ENCODE results near the gene EXT2.

Gene EXT2

DNA sequence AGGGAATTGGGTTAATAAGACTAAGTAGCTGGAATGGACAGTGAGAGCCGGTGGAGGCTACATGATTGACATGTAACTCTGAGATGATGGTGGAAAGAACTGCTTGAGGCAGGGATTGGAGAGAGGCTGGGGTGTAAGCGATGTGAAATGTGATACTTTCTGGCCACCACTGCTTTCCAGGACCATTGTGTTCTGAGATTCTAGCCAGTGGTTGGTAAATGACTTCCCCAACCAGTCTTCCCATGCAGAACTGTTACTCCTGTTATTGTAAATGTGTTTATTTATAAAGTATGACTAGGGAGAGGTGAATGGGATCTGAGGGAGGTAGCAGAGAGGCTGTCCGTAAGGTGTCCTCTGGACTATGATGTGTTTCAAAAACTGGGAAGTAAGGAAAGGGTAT lies 18.1 kb downstream of the EXT2 start:
- H3K9me3 ChIP-seq (replicated peaks in 1 of 11), result no peaks in the 10 kb centered on the region
- H3K4me2 ChIP-seq, result no peak overlapping the region
- H4K20me1 ChIP-seq, result peaks cover 0 to 24% (median 8%) of the 10 kb centered on the region in 11 experiments; a peak in 7 of 22 replicates
- H3K27ac ChIP-seq, result no peak overlapping the region
- H3K4me3 ChIP-seq, result no peak overlapping the region
- no peaks in the 10 kb centered on the region for H3K27me3 ChIP-seq
- H3K9ac ChIP-seq, result no peak overlapping the region
- H3K36me3 ChIP-seq, result peaks cover 63 to 95% (median 84%) of the 10 kb centered on the region in 11 experiments
- H3K4me1 ChIP-seq, result peaks cover 0 to 15% (median 0%) of the 10 kb centered on the region in 10 experiments; a peak in 6 of 20 replicates
- TF ChIP-seq Cebpa-rat (IDR thresholded peaks at IDR 0.05), result no peak

- TF ChIP-seq Cebpa-rat (IDR thresholded peaks at IDR 0.05), result no peak
- peaks cover 0 to 15% (median 0%) of the 10 kb centered on the region in 10 experiments; a peak in 6 of 20 replicates for H3K4me1 ChIP-seq
- no peak overlapping the region for H3K9ac ChIP-seq
- no peaks in the 10 kb centered on the region for H3K9me3 ChIP-seq (replicated peaks in 1 of 11)
- H3K27ac ChIP-seq, result no peak overlapping the region
- H3K4me3 ChIP-seq, result no peak overlapping the region
- peak overlapping the region in 2 of 11 experiments; percentile 36 to 41; a peak in 3 of 22 replicates for H3K4me2 ChIP-seq
- peaks cover 58 to 96% (median 87%) of the 10 kb centered on the region in 11 experiments for H3K36me3 ChIP-seq
- peaks cover 0 to 24% (median 3%) of the 10 kb centered on the region in 11 experiments; a peak in 5 of 22 replicates for H4K20me1 ChIP-seq
- H3K27me3 ChIP-seq, result no peaks in the 10 kb centered on the region
Observed at GRCh38 chr11:44116234-44116830, 20.9 kb downstream of the EXT2 start.

DNA sequence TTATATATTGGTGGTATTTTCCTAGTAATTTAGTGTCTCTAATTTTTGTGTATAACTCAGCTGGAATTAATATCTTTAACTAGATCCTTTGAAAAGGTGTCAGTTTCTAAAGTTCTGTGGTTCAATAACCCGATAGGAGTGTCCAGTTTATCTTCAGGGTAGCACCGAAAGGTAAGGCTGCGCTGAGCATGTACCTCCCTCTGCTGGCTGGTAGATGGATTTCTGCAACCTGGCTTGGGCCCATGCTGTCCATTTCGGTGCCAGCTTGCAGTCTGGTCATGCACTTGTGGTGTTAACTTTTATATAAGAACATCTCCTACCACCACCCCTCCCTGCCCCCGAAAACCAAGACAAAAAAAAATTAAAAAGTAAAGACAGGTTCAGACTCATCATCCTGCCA lies 24.7 kb downstream of the EXT2 start:
- H3K36me3 ChIP-seq, result peaks cover 50 to 95% (median 74%) of the 10 kb centered on the region in 11 experiments
- peaks cover 0 to 18% (median under 1%) of the 10 kb centered on the region in 10 experiments; a peak in 10 of 20 replicates for H3K4me1 ChIP-seq
- peaks cover 0 to 6% (median 0%) of the 10 kb centered on the region in 11 experiments; a peak in 5 of 22 replicates for H4K20me1 ChIP-seq
- H3K4me2 ChIP-seq, result no peak overlapping the region
- no peak overlapping the region for H3K9ac ChIP-seq
- no peaks in the 10 kb centered on the region for H3K27me3 ChIP-seq
- no peak for TF ChIP-seq Cebpa-rat (IDR thresholded peaks at IDR 0.05)
- H3K9me3 ChIP-seq (replicated peaks in 1 of 11), result no peaks in the 10 kb centered on the region
- H3K27ac ChIP-seq, result no peak overlapping the region
- H3K4me3 ChIP-seq, result no peak overlapping the region

DNA sequence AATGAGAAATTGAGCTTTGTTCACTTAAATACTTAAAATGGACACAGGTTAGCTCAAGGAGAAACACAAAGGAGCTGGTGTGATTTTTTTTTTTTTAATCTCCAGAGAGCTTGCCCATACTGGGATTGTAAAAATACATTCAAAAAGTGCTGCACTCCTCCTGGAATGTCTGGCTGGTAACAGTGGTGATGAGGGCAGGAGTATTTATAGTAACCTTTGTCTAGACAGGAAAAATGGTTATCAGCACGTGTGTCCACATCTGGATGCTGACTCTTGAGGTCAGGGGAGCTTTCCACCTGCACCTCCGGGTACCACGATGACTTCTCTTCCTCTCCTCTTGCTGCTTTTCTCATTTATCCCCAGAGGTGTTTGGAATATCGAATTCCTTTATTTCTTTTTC lies 30.1 kb downstream of the EXT2 start:
- peaks cover 75 to 98% (median 86%) of the 10 kb centered on the region in 11 experiments for H3K36me3 ChIP-seq
- no peak for TF ChIP-seq Cebpa-rat (IDR thresholded peaks at IDR 0.05)
- H3K4me2 ChIP-seq, result peak overlapping the region in 1 of 11 experiments; percentile 28; a peak in 2 of 22 replicates

GRCh38 chr11:44126304-44126703 lies 30.8 kb downstream of the EXT2 start:
- H3K27ac ChIP-seq, result no peak overlapping the region
- no peaks in the 10 kb centered on the region for H3K27me3 ChIP-seq
- peaks cover 81 to 99% (median 86%) of the 10 kb centered on the region in 11 experiments for H3K36me3 ChIP-seq
- TF ChIP-seq Cebpa-rat (IDR thresholded peaks at IDR 0.05), result no peak
- no peak overlapping the region for H3K4me2 ChIP-seq
- H4K20me1 ChIP-seq, result peaks cover 0 to 6% (median 0%) of the 10 kb centered on the region in 11 experiments; a peak in 3 of 22 replicates
- H3K4me1 ChIP-seq, result peaks cover 0 to 8% (median 4%) of the 10 kb centered on the region in 10 experiments; a peak in 7 of 20 replicates
- H3K4me3 ChIP-seq, result no peak overlapping the region
- H3K9ac ChIP-seq, result no peak overlapping the region
- no peaks in the 10 kb centered on the region for H3K9me3 ChIP-seq (replicated peaks in 1 of 11)

More for the DNA sequence above, 30.1 kb downstream of the EXT2 start:
- H3K9me3 ChIP-seq (replicated peaks in 1 of 11), result no peaks in the 10 kb centered on the region
- H3K4me1 ChIP-seq, result peaks cover 0 to 8% (median 4%) of the 10 kb centered on the region in 10 experiments; a peak in 7 of 20 replicates
- no peak overlapping the region for H3K4me3 ChIP-seq
- H3K9ac ChIP-seq, result no peak overlapping the region
- H4K20me1 ChIP-seq, result peaks cover 0 to 6% (median 0%) of the 10 kb centered on the region in 11 experiments; a peak in 3 of 22 replicates
- H3K27ac ChIP-seq, result no peak overlapping the region
- no peaks in the 10 kb centered on the region for H3K27me3 ChIP-seq

GRCh38 chr11:44127130-44127529 lies 31.7 kb downstream of the EXT2 start:
- TF ChIP-seq Cebpa-rat (IDR thresholded peaks at IDR 0.05), result no peak
- Histone ChIP-seq H3K36me3 (peaks cover 82 to 99% (median 92%) of the 10 kb centered on the region in 11 experiments), H4K20me1 (peaks cover 0 to 6% (median 0%) of the 10 kb centered on the region in 11 experiments; a peak in 3 of 22 replicates)

DNA sequence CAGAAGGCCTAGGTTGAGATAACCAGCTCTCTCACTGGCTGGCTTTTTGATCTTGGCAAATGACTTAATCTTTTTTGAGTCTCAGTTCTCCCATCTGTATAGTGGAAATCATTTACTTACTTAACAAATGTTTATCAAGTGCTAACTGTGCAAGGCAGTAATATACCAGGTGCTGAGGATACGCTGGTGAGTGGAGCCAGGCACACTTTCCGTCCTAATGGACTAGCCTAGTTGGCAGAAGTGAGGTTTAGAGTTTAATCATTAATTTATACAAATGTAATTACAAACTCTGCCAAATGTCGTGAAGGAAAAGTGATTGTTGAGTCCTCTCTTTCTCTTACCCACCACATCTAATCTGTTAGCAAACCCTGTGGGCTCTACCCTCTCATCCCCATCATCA lies 33.3 kb downstream of the EXT2 start:
- H3K4me1 ChIP-seq, result peaks cover 0 to 8% (median 2%) of the 10 kb centered on the region in 10 experiments; a peak in 7 of 20 replicates
- H3K36me3 ChIP-seq, result peaks cover 85 to 95% (median 90%) of the 10 kb centered on the region in 11 experiments
- no peak overlapping the region for H3K4me2 ChIP-seq
- no peaks in the 10 kb centered on the region for H3K9me3 ChIP-seq (replicated peaks in 1 of 11)
- no peak overlapping the region for H3K4me3 ChIP-seq
- no peaks in the 10 kb centered on the region for H3K27me3 ChIP-seq
- no peak for TF ChIP-seq Cebpa-rat (IDR thresholded peaks at IDR 0.05)
- no peak overlapping the region for H3K9ac ChIP-seq
- no peaks in the 10 kb centered on the region; a peak in 1 of 22 replicates for H4K20me1 ChIP-seq
- H3K27ac ChIP-seq, result no peak overlapping the region

More at GRCh38 chr11:44127130-44127529, 31.7 kb downstream of the EXT2 start:
- Histone ChIP-seq H3K9me3 (replicated peaks in 1 of 11) (no peaks in the 10 kb centered on the region), H3K4me3 (no peak overlapping the region), H3K9ac (no peak overlapping the region), H3K27me3 (no peaks in the 10 kb centered on the region), H3K27ac (no peak overlapping the region), H3K4me2 (no peak overlapping the region), H3K4me1 (peaks cover 0 to 8% (median 4%) of the 10 kb centered on the region in 10 experiments; a peak in 7 of 20 replicates)

DNA sequence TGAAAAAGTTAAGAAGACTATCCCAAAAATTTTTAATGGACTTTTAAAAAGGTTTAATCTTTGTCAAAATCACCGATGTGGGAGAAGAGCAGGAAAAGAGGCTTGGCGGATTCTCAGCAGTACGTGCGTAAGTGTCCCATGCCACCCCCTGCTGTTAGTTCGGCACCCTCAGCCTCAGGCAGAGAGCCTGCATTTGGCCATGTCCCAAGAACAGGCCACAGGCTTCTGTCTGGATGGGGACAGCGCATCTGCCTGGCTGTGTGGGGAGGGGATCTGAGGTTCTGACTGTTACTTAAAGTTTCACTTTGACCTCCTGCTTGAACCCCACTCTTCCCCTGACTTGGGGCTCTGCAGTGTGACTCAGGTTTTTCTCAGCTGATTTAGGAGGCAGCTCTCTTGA lies 35.3 kb downstream of the EXT2 start:
- H3K27ac ChIP-seq, result no peak overlapping the region
- no peak overlapping the region for H3K4me3 ChIP-seq
- H3K36me3 ChIP-seq, result peaks cover 71 to 93% (median 85%) of the 10 kb centered on the region in 11 experiments

DNA sequence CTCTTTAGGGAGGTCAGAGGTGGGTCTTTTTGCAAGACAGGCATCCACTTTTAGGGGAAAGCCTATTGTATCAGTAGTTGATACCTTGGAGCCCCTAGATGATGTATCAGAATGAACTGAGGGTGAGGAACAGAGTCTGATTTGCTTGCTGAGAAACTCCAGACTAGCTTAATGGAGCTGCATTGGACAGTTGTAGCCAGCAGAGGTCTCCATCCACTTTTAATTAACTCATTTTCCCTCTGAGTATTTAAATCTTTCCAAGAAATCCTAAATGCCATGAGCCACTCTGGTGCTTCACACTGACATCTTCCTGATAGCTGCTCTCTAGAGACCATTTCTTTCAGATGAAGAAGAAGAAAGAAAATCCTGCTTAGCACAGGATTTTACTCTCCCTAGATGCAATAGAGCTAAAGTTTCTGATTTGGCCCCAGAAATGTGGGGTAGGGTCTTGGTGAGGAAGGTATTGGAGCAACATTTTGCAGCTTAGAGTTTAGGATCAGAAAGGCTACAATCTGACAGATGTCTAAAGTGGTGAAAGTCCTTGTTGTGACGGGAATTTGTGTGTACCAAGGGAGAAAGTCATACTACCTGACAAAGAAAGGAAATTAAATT lies 38.0 kb downstream of the EXT2 start:
- no peak overlapping the region for H3K27ac ChIP-seq
- H3K4me3 ChIP-seq, result no peak overlapping the region
- no peak for TF ChIP-seq Cebpa-rat (IDR thresholded peaks at IDR 0.05)
- H3K36me3 ChIP-seq, result peaks cover 52 to 92% (median 76%) of the 10 kb centered on the region in 11 experiments
- no peak overlapping the region for H3K4me2 ChIP-seq
- no peaks in the 10 kb centered on the region for H4K20me1 ChIP-seq
- H3K4me1 ChIP-seq, result no peaks in the 10 kb centered on the region
- H3K9ac ChIP-seq, result no peak overlapping the region
- no peaks in the 10 kb centered on the region for H3K9me3 ChIP-seq (replicated peaks in 1 of 11)
- no peaks in the 10 kb centered on the region for H3K27me3 ChIP-seq

More for the DNA sequence above, 35.3 kb downstream of the EXT2 start:
- H3K9ac ChIP-seq, result no peak overlapping the region
- no peaks in the 10 kb centered on the region for H3K9me3 ChIP-seq (replicated peaks in 1 of 11)
- no peak for TF ChIP-seq Cebpa-rat (IDR thresholded peaks at IDR 0.05)
- H3K4me1 ChIP-seq, result peaks cover 0 to under 1% (median 0%) of the 10 kb centered on the region in 10 experiments; a peak in 1 of 20 replicates
- H3K27me3 ChIP-seq, result no peaks in the 10 kb centered on the region
- H3K4me2 ChIP-seq, result no peak overlapping the region
- no peaks in the 10 kb centered on the region for H4K20me1 ChIP-seq

All from BLaER1 treated with 17β-estradiol and CSF1 and Interleukin-3, amounts not matched to agents 10 nM and 100 nM (cell line).